Hepatic stellate cell (primary cell): ENCODE results near the gene CNTLN.
"Not testable (repeated sequence)": the region's sequence is repeated elsewhere in the genome, so short reads cannot be mapped to it uniquely, and the experiment has no call there.

Experiments used
- DNase-seq: peaks from one replicate; pipeline ENCODE4 v3.0.0; 2011; ENCODE audit warnings: low spot score

Gene CNTLN

GRCh38 chr9:17401858-17402257 lies 267.0 kb downstream of the CNTLN start:
- no peak for DNase-seq

- DNase-seq, result peak; percentile 3
Measured at GRCh38 chr9:17402309-17402708, 267.5 kb downstream of the CNTLN start.

- no peak for DNase-seq
Measured at GRCh38 chr9:17403539-17403938, 268.7 kb downstream of the CNTLN start.

- no peak for DNase-seq
Measured at GRCh38 chr9:17414986-17415385, 280.1 kb downstream of the CNTLN start.

- no peak for DNase-seq
Measured at GRCh38 chr9:17422994-17423680, 288.3 kb downstream of the CNTLN start.

- DNase-seq, result no peak
Measured at GRCh38 chr9:17423681-17424011, 288.8 kb downstream of the CNTLN start.

- no peak for DNase-seq
Measured at GRCh38 chr9:17425384-17425783, 290.5 kb downstream of the CNTLN start.

- no peak for DNase-seq
Measured at GRCh38 chr9:17433526-17433925, 298.7 kb downstream of the CNTLN start.

GRCh38 chr9:17436854-17437253 lies 302.0 kb downstream of the CNTLN start:
- no peak for DNase-seq

GRCh38 chr9:17437813-17438212 lies 303.0 kb downstream of the CNTLN start:
- no peak for DNase-seq

- not testable (repeated sequence) for DNase-seq
Measured at GRCh38 chr9:17445126-17445525, 310.3 kb downstream of the CNTLN start.

- no peak for DNase-seq
Measured at GRCh38 chr9:17453751-17454150, 318.9 kb downstream of the CNTLN start.

GRCh38 chr9:17462869-17463464 lies 328.1 kb downstream of the CNTLN start:
- peak; percentile 4 for DNase-seq

- DNase-seq, result no peak
Measured at GRCh38 chr9:17470036-17470813, 335.4 kb downstream of the CNTLN start.

- no peak for DNase-seq
Measured at GRCh38 chr9:17472126-17472525, 337.3 kb downstream of the CNTLN start.

- DNase-seq, result no peak
Measured at GRCh38 chr9:17476401-17476800, 341.6 kb downstream of the CNTLN start.

- no peak for DNase-seq
Measured at GRCh38 chr9:17477816-17478215, 343.0 kb downstream of the CNTLN start.

GRCh38 chr9:17480966-17481365 lies 346.1 kb downstream of the CNTLN start:
- DNase-seq, result no peak

- no peak for DNase-seq
Measured at GRCh38 chr9:17481565-17481964, 346.7 kb downstream of the CNTLN start.

GRCh38 chr9:17484906-17485305 lies 350.1 kb downstream of the CNTLN start:
- DNase-seq, result no peak

GRCh38 chr9:17486396-17486795 lies 351.6 kb downstream of the CNTLN start:
- DNase-seq, result no peak

- no peak for DNase-seq
Measured at GRCh38 chr9:17487467-17487866, 352.6 kb downstream of the CNTLN start.

- DNase-seq, result no peak
Measured at GRCh38 chr9:17488662-17489061, 353.8 kb downstream of the CNTLN start.
